ENCODE data around the gene GPC6.
"Not testable (repeated sequence)": the region's sequence is repeated elsewhere in the genome, so short reads cannot be mapped to it uniquely, and the experiment has no call there.

GPC6 gene

GRCh38 chr13:94249512-94249911 lies 1022.9 kb downstream of the GPC6 start:
- DNase-seq (ENCODE audit: low spot score): no peak

DNA sequence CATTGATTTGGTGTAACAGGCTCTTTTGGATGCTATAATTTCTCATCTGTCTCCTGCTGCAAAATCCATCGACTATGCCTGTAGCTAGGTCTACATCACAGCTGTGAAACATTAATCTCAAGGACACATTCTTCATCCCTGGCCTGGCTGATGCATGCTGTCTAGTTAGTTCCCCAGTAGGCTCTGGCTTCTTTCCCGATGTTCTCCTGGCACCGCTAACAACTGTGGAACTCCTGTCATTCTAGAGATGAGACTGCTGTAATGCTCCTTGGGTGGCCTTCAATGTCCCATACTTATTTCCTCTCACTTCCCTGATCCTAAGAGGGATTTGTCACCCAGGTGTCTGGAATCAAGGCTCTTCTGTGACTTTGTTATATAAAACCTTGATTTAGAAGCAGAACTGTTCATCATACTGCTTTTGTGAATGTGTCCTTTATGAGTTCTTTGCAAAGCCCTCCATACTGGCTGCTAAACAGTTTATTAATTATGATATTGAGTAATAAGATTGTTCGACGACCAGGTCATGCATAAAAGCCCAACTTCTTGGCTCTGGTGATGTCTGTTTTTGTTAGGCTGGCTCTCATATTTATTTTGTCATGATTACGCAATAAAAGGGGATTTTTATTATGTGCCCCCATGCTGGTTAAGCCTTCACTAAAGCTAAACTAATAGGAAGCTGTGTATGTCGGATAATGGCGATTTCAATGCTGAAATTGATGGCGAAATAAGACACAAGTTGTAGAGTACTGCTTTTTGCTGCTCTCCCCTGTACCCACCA lies 1025.4 kb downstream of the GPC6 start:
- no peak for DNase-seq (ENCODE audit: low spot score)

DNA sequence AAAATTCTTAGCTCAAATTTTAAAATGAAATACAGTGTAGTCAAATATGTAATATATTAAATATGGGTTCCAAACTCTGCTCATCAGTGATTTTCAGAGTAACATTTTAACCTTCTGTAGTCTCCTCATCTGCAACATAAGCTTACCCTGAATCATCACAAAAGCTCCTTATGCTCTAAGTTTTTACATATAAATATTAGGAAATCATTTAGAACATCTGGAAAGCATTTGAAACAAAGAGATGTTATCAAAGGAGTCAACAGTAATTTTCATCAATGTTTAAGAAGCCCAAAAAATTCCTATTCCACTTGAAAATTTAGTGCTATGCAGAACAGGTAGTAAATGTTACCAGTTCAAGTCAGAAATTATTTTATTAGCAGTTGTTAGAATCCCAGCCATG lies 1028.1 kb downstream of the GPC6 start:
- no peak for DNase-seq (ENCODE audit: low spot score)

GRCh38 chr13:94256721-94257120 lies 1030.1 kb downstream of the GPC6 start:
- peak; percentile 57 for DNase-seq (ENCODE audit: low spot score)

DNA sequence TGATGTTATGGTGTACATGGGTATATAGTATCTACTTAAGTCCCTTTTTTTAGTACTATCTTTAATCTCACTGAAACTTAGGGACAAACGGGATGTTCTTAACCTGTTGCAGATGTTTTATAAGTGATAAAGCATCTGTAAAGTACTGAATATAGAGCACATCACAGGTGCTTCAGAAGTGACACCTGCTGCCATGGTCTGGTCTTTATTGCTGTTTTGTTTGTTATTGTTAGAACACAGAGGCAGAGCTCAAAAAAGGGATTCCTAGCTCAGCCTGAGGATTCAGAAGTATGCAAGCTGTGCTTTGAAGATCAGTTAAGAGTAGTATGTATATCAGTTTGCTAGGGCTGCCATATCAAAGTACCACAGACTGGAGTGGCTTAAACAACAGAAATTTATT lies 1033.4 kb downstream of the GPC6 start:
- DNase-seq (ENCODE audit: low spot score): no peak

DNA sequence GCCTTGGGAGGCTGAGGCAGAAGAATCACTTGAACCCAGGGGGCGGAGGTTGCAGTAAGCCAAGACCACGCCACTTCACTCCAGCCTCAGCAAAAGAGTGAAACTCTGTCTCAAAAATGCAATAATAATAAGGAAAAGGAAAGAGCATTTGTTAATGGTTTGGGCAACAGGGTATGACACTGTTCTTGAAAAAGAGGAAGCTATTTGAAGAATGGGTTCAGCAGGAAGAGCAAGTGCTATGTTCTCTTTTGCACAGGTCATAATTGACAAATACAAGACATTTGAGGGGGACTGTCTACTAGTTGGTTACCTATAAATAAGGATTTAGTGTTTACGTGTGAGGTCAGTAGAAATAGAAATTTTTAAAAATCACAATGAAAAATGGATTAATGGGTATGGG lies 1034.6 kb downstream of the GPC6 start:
- DNase-seq (ENCODE audit: low spot score): no peak

DNA sequence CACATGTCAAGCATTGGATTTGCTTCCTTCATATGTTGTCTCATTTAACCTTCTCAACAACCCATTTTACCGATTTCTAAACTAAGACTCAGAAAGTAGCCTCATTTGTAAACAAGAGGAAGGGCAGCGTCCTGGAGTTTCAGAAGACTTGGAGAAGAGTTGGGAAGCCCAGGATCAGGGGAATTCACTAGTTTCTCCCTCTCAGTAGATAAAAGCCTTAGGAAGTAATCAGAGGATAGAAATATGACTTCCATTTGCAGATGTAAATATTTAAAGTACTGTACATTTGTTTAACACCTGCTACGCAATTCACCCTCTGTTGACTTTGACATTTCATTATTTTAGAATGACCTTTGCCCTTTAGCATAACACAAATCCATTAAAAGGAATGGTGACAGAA lies 1036.4 kb downstream of the GPC6 start:
- no peak for DNase-seq (ENCODE audit: low spot score)

GRCh38 chr13:94267581-94268366 lies 1041.2 kb downstream of the GPC6 start:
- DNase-seq (ENCODE audit: low spot score): no peak

DNA sequence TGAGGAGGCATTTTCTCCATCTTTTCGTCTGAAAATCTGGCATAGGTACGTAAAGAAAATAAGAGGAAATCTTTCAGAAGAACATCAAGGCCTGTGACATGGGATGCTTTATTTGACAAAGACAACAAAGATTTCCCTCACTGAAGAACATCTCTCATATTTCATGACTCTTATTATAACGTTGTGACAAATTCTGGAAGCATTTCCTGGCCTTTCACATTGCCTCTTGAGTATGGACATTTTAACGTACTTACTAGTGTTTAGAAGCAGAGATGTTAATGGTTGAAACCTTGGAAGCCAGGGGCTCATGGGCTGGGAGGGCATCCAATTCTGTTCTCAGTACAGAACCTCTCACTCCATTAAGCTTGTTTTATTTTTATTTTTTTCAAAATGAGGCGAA lies 1042.1 kb downstream of the GPC6 start:
- DNase-seq (ENCODE audit: low spot score): no peak

GRCh38 chr13:94269557-94269956 lies 1043.0 kb downstream of the GPC6 start:
- no peak for DNase-seq (ENCODE audit: low spot score)

- no peak for DNase-seq (ENCODE audit: low spot score)
Measured at GRCh38 chr13:94270556-94270955, 1043.9 kb downstream of the GPC6 start.

- no peak for DNase-seq (ENCODE audit: low spot score)
Measured at GRCh38 chr13:94272038-94272437, 1045.4 kb downstream of the GPC6 start.

DNA sequence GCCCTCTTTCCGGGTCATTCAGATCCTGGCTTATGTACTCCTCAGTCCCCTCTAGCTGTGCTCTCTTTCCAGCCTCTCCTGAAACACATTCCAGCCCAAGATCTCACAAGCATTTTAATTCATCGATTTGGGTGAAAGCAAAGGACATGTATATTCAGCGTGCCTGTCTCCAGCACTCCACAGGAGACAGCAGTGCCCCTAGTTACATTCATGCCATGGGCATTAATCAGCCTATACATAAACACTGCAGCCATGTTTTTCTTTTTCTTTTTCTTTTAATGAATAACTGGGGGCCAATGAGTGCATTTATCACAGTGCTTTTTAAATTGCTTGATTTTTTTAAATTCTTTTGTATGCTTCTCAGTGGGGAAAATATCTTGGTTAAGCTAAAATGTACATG lies 1053.7 kb downstream of the GPC6 start:
- no peak for DNase-seq (ENCODE audit: low spot score)

DNA sequence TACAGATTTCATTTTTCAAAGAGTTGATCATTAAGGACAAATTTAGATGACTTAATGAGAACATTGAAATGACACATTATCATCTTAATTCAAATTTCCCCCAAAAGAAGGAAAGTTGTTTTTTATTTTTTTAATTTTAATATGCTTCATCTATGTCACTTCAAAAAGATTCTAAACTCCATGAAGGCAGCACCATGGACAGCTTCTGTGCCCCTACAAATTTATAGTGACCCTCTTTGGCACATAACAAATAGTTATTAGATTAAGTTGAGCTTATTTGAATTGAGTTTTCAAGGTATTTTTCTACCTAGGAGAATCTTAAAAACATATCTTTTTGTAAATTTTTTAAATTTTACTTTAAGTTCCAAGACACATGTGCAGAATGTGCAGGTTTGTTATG lies 1054.2 kb downstream of the GPC6 start:
- DNase-seq (ENCODE audit: low spot score): no peak

- DNase-seq (ENCODE audit: low spot score): no peak
Measured at GRCh38 chr13:94286581-94286980, 1060.0 kb downstream of the GPC6 start.

GRCh38 chr13:94291631-94292322 lies 1065.2 kb downstream of the GPC6 start:
- no peak for DNase-seq (ENCODE audit: low spot score)

DNA sequence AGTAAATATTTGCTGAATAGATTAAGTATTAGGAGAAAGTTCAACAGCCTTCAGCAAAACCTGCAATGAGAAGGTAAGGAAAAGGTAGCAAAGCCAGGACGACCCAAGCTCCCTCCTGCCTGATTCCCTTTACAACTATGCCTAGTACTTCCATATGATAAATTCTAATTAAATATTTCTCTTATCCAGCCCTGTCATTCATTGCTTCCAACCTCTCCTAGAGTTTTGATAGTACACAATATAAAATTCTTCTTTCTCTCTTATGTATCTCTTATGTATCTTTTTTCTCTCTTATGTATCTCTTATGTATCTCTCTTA lies 1065.7 kb downstream of the GPC6 start:
- DNase-seq (ENCODE audit: low spot score): no peak

DNA sequence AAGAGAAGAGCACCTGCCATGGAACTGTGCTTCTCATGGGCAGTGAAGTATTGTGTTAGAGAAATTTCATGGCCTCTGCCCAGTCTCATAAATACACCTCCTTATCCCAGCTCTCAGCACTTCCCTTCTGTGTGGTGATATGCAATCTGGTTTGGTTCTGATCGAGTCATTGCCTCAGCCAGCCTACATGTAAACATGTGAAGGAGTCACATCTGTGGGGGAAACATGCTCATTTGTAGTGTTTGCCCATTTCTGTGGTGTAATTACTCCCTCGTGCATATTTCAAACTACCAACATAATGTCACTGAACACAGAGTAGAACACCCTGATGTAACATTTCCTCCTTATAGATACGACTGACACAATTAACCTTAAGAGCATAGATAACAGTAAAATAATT lies 1069.9 kb downstream of the GPC6 start:
- no peak for DNase-seq (ENCODE audit: low spot score)

GRCh38 chr13:94298346-94298745 lies 1071.7 kb downstream of the GPC6 start:
- DNase-seq (ENCODE audit: low spot score): no peak

- DNase-seq (ENCODE audit: low spot score): no peak
Measured at GRCh38 chr13:94300401-94300800, 1073.8 kb downstream of the GPC6 start.

DNA sequence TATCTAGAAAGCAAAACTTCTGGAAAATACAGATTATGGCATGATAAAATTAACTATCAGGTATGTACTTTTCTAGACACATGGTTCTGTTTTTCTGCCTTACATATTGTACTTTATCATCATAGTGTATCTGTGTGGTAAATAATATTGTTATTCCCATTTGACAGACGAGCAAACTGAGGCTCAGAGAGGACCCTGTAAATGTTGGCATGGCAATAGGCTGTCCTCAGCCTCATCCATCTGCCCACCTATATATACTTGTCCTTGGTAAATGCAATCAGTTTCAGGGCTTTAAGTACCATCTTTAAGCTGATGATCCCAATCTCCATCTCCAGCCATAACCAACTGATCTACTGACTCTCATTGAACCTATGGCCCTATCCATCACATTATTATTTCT lies 1074.9 kb downstream of the GPC6 start:
- DNase-seq (ENCODE audit: low spot score): no peak

DNA sequence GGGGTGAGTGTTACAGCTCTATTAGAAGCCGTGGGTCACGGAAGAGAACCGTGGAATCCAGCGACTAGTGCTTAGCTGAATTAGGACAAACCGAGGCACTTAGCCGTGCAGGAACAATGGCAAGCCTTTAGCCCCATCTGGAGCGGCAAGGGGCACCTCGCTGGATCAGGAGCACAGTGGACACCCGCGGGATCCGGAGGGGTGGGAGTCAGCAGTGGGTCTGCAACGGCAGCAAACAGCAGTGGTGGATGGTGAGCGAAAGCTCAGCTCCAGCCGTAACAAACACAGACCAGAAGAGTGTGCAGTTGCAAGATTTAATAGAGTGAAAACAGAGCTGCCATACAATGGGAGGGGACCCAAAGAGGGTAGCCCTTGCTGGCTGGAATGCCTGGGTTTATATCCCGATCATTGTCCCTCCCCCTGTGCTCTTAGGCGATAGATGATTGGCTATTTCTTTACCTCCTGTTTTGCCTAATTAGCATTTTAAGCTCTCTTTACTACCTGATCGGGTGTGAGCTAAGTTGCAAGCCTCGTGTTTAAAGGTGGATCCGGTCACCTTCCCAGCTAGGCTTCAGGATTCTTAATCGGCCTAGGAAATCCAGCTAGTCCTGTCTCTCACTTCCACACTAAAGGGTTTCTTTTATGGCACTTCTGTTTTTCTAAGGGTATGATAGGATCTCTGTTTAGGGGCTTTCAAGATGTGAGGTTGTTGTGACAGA lies 1076.4 kb downstream of the GPC6 start:
- DNase-seq (ENCODE audit: low spot score): not testable (repeated sequence)
